ENCODE data around the gene FOXE3.

The FOXE3 gene

GRCh38 chr1:47415728-47416318 lies at the start of gene FOXE3:
Gene FOXE3, plus strand, starts transcription at chr1:47416285. Its CDS starts 31 bp downstream, at chr1:47416316.
- no peak for DNase-seq

GRCh38 chr1:47367651-47368050 lies 48.4 kb upstream of the FOXE3 start:
- no peak for DNase-seq

- DNase-seq = no peak
These were observed 45.0 kb upstream of the FOXE3 start for GRCh38 chr1:47371016-47371517.

GRCh38 chr1:47374501-47374900 lies 41.6 kb upstream of the FOXE3 start:
- no peak for DNase-seq

DNA sequence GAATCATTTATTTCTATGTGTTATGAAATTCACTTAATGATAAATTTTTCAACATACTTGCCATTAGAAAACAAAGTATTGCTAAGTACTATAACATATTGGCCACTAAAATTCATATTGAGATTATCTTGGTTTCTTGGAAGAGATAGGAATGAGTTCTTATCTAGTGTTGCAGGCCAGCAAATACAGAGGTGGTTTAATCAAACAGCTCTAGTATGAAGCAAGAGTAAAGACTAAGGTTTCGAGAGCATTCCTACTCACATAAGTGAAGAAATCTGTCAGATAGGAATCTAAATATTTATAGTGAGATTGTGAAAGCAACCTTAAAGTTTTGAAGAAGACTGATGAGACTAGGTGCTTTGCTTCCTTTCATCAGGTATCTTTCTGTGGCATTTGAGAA lies 37.9 kb upstream of the FOXE3 start:
- no peak for DNase-seq

GRCh38 chr1:47380699-47381098 lies 35.4 kb upstream of the FOXE3 start:
- no peak for DNase-seq

DNA sequence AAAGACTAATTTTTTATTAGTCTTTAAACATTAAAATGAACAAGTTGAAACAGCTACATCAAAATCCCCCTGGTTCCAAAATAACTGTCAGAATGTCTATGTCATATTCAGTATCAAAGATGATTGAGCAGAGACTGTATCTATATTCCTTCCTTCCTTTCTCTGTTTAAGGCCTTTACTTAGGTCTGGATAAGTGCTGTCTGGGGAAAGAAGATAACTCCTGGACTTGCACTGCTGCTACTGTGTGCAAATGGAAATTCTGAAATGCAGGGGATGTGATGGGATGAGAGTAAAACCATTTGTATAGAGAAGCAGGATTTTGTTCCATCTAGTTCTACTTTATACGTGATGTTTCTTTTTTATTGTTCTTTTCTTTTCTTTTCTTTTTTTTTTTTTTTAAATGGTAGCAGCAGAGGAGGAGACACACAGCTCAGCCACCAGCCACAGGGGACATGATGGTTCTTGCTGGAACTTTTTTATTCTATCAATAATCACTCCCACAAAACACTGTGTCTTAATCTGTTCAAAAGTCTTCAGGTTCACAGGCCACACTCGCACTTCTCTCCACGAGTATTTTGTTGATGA lies 33.6 kb upstream of the FOXE3 start:
- no peak for DNase-seq

- DNase-seq = no peak
These were observed 32.0 kb upstream of the FOXE3 start for GRCh38 chr1:47384083-47384482.

- no peak for DNase-seq
These were observed 31.1 kb upstream of the FOXE3 start for GRCh38 chr1:47385020-47385419.

- no peak for DNase-seq
These were observed 29.8 kb upstream of the FOXE3 start for GRCh38 chr1:47386268-47386667.

- no peak for DNase-seq
These were observed 27.8 kb upstream of the FOXE3 start for GRCh38 chr1:47388030-47388890.

DNA sequence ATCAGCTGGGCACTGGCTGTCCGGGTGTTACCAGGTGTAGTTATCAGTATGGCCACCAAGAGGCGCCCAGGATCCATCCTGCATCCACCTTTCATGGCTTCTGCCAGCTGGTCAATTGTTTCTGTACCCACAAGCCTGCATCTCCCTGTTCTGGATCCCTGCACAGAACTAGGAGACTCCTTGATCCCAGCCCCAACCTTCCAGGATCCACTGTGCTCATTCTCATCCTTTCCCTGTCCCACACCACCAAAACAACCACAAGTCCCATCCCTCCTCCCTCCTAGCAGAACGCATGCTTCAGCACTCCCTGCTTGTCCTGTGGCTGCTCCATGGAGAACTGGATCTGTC lies 27.2 kb upstream of the FOXE3 start:
- peak; percentile 69 for DNase-seq

DNA sequence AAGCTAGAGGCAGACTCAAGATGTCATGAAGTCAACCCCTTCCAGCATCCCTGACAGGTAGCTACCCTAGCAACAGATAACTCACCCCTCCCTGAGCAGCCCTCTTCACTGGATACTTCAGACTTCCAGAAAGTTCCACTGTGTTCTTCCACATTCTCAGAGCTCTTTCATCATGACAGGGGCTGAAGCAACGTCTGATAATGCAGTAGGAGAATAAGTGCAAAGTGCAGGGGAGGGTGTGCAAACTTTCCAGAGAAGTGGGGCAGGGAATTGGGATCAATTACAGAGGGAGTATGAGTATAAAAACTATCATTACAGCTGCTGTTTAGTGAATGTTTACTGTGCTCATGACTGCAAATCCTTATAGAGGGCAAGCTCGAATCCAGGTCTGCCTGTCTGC lies 26.4 kb upstream of the FOXE3 start:
- DNase-seq = no peak

- DNase-seq = no peak
These were observed 25.2 kb upstream of the FOXE3 start for GRCh38 chr1:47390843-47391242.

DNA sequence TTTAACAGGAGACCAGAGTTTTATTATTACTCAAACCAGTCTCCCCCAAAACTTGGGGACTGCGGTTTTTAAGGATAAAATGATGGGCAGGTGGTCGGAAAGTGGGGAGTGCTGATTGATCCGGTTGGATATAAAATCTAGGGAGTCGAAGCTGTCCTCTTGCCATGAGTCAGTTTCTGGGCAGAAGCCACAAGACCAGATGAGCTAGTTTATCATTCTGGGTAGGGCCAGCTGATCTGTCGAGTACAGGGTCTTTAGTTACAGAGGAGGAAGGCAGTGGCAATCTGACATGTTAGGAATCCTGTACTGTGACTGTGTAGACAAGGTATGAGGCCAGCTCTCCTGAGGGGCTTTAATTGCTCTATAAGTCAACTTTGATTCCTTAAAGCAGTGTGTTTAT lies 22.9 kb upstream of the FOXE3 start:
- no peak for DNase-seq

DNA sequence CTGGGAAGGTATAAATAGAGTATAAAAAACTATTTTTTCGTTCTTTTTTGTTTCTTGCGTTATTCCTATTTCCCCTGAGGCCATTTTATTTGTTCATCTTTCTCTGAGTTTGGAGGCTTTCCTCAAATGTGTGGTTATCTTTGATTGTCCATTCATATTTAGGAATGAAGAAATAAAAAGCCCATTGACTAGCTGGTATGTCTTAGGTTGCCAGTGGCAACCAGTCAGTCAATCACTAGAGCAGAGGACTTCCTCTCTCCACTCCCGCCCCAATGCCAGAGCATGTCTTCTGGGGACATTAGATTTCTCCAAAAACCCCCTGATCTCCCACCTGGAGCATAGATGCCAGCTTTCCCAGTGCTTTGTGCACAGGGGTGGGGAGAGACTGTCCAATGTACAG lies 20.7 kb upstream of the FOXE3 start:
- no peak for DNase-seq

DNA sequence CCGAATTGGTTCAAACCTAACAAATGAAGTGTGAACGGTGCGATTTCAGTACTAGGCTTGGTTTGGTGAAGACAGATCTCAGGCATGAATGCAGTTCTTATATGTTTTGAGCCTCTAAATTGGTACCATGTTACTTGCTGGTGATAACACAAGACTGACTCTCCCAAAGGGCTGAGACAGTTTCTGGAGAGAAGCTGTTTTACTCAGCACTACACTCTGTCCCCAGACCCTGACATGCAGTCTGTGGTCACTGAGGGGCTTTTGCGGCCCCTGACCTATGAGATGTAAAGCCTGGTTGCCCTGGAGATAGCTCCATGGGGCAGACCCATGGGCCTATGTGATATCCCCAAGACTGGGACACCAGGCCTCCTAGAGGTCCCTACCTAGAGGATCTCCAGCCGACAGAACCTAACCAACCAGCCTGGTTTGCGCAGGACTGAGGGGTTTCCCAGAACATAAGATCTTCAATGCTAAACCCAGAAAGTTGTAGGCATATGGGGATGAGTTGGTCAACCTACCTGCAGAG lies 19.4 kb upstream of the FOXE3 start:
- no peak for DNase-seq

DNA sequence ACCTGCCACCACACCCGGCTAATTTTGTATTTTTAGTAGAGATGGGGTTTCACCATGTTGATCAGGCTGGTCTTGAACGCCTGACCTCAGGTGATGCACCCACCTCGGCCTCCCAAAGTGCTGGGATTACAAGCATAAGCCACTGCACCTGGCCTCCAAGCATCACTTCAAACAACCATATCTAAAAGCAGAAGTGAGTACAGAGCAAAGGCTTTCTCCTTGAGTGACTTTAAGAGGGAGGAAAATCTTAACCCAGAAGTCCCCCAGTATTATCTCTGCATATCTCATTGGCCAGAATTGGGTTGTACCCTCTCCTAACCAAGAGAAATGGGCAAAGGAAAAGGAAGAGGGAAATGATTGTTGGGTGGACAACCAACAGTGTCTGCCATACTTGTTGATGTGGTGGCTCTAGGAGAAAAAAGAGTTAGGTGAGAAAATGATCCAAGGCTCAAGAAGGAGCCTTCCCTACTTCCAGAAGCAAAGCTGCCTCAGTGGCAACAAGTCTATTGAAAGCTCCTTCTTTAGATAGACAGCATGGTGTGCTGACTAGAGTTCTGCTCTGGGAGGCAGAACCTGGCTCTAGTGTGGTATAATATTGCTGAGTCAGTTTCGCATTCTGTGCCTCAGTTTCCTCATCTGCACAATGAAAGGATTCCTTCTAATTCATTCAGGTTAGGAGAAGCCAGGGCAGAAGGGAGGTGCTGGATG lies 16.8 kb upstream of the FOXE3 start:
- no peak for DNase-seq

DNA sequence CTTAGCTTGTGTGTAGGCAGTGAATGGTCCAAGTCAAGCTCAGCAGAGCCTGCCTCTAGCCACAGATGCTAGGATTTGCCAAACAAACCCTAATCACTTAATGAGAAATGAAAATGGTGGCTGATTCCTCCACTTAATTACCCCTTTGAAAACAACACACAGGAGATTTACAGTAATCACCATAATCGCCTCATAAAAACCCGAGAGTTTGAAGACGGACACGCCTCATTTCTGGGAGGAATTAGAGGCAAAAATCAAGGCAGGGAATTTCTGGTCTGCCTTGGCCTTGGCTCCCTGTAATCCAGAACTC lies 16.3 kb upstream of the FOXE3 start:
- DNase-seq = no peak

GRCh38 chr1:47401761-47402160 lies 14.3 kb upstream of the FOXE3 start:
- DNase-seq = no peak

DNA sequence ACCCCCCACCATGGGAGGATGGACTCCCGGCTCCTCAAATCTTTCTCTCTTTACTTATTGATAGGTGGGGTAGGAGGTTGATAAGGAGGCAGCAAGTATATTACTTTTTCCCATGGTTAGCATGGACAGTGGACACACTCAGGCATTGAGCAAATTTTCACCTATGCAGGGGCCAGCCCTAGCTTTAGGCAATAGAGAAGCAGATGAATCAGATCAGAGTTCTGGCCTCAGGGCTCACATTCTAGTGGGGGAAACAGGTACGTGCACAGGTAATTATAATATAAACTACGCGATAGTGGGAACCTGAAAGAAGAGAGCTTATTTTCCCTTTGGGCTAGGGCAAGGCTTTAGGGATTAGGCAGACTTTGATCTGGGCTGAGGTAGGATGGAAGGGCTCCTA lies 13.5 kb upstream of the FOXE3 start:
- DNase-seq = no peak

DNA sequence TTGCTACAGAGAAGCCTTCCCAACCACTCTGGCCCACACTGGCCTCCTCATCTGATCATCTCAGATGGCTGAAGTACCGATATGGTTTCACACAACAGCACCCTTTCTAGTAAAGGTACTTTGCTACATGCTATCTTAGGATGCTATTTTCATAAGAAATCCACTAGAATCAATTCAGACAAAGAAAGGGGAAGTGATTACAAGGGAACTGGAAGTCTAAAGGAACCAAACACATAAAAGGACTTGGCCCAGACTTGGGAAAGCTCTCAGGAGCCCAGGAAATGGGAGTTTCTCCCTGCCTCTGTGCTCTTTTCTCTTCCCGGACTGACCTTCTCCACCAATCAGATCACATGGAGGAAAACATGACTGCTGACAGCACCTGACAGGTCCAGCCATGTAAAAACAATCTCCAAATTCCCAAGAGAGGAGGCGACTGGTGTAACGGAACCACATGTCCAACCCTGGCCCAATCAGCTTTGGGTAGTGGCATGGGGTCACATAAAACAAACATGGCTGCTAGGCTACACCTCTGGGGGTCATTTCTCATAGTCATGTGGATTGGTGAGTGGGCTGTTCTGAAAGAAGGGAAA lies 12.7 kb upstream of the FOXE3 start:
- no peak for DNase-seq

DNA sequence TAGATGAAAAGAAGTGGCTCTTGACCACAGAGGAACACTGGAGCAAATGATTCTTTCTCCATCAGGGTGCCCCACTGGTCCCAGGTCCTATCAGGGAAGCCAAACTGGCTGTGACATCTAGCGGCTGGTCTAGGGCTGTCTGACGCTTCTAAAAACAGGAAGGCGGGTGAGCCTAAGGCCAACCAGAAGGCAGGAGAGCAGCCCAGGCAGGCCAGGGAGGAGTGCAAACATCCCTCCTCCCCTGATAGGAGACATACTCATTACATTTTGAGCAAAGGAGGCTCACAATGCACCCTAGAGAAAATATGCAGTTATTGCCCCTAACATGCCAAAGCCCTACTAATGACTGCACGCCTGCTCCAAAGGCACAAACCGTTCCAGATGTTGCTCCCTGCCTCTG lies 10.4 kb upstream of the FOXE3 start:
- no peak for DNase-seq

Data from suppressor macrophage treated with lipopolysaccharide for 4 hours (primary cell).